Measurements from ENCODE around the gene BLACAT1.

BLACAT1 gene

DNA sequence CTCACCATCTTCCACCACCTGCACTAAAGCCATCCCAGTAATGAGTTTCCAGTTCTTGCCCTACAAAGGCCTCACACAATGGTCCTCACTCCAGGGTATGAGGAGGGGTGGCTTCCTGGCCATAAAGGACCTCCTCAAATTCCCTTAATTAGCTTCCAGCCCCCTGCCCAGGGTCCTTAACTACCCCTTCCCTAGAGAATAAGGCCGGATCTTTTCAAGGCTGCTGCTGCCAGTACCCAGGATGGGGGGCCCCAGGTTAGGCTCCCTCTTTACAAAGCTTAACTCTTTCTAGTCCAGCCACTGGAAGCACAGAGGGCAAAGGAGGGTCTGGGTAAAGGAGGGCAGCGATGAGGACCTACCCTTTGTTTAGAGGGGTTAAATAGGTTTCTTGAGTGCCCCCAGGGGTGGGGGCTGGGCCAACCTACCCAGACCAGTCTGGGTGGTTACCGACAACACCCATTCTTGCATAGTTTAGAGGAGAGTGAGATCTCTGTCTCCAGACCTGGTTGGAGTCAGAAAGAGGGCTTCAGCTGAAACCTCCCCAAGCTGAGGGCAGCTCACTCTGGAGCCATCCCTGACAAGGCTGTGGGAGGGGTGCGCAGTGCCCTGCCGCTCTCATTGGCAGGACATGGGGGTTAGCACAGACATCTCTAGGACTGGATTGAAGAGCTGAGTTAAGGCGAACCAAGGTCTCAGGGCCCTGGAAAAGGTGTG, 7.1 kb downstream of the BLACAT1 start:
- DNase-seq (ENCODE audit: insufficient read length, low spot score) (no peak), FAIRE-seq (no peak)
- TF ChIP-seq, protein P1, sequence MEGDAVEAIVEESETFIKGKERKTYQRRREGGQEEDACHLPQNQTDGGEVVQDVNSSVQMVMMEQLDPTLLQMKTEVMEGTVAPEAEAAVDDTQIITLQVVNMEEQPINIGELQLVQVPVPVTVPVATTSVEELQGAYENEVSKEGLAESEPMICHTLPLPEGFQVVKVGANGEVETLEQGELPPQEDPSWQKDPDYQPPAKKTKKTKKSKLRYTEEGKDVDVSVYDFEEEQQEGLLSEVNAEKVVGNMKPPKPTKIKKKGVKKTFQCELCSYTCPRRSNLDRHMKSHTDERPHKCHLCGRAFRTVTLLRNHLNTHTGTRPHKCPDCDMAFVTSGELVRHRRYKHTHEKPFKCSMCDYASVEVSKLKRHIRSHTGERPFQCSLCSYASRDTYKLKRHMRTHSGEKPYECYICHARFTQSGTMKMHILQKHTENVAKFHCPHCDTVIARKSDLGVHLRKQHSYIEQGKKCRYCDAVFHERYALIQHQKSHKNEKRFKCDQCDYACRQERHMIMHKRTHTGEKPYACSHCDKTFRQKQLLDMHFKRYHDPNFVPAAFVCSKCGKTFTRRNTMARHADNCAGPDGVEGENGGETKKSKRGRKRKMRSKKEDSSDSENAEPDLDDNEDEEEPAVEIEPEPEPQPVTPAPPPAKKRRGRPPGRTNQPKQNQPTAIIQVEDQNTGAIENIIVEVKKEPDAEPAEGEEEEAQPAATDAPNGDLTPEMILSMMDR (IDR thresholded peaks at IDR 0.05; ENCODE audit: insufficient read depth, missing control alignments): no peak

DNA sequence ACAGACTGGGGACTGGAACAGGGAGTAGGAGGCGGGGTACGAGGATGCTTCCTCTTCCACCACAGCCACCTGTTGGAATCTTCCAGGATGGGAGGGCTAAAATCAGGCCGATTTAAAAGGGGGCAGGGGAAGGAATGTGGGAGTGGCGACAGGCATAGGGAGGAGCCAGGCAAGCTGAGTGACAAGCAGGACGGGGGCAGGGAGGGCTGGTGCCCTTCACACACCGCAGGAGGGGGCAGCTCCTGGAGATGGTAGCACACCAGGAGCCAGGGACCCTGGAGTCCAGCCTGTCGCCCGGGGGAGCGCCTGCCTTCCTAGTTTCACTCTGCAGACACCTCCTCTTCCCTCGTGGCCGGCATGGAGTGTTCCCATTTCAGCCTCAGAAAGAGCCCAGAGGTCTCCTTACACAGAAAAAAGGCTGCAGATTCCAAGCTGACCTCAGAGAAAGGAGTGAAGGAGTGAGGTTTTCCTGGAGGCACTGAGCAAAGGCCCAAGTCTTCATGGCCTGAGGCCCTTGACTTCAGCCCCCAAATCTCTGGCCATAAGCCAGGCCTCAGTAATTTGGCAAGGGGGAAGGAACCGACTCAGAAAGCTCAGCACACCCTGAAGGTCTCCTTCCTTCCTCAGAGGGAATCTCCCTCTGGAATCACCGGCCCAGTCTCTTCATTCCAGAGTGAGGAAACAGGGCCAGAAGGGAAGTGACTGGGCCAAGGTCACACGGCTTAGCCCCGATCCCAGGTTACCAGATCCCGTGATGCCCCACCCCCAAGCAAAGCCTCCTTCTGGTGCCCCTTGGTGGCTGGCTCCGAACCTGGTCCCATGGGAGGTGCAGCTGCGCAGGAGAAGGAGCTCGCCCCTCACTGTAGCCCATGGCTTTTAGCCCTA, 8.1 kb downstream of the BLACAT1 start:
- TF ChIP-seq, protein P1 (IDR thresholded peaks at IDR 0.05; ENCODE audit: insufficient read depth, missing control alignments): no peak
- FAIRE-seq: peak; percentile 6
- no peak for DNase-seq (ENCODE audit: insufficient read length, low spot score)

GRCh38 chr1:205446828-205447227, 9.0 kb downstream of the BLACAT1 start:
- FAIRE-seq: no peak
- TF ChIP-seq, protein P1 (IDR thresholded peaks at IDR 0.05; ENCODE audit: insufficient read depth, missing control alignments): no peak
- DNase-seq (ENCODE audit: insufficient read length, low spot score): no peak

DNA sequence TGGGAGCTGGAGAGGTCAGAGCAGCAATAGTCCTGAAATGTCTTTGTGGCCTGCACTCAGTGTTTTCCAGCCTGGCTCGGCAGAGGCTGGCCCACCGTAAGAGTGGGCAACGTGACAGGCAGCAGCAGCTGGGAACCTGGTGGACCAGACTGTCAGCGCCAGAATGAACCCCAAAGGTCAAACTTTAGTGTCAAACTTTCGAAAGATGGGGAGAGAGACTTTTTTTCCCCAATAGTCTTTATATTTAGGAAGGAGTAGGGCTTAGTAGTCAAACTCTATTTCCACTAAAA, 10.3 kb downstream of the BLACAT1 start:
- FAIRE-seq: no peak
- DNase-seq (ENCODE audit: insufficient read length, low spot score): no peak
- TF ChIP-seq, protein P1 (IDR thresholded peaks at IDR 0.05; ENCODE audit: insufficient read depth, missing control alignments): no peak

DNA sequence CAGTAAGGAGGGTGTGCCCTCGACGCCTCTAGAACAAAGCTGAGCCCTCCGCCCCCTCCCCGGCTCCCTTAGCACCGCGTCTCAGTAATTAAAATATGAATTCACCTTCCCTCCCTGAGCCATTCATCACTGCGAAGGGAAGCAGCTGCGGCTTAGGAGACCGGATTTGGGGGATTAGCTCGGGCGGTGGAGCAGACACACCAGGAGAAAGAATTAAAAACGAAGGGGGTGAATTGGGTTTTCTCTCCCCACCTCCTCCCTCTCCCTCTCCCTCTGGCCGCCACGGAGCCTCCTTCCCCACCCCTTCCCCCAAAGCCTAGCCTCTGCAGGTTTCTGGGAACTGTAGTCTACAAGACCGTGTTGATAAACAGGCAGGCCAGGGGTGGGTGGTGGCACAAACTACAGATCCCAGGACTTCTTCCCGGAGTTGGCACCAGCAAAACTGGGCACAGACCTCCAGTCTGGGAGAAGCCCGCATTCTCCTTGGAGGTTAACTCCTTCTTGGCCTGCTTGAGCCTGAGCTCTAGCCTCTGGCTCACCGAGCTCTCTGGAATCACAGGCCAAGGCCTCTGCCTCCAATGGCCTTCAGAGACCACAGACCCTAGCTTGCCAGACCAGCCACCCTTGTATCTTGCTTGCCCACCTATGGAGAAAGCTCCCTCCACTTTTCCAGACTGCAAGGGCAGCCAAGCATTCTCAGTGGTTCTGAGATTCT, 10.8 kb downstream of the BLACAT1 start:
- peak; percentile 88 for FAIRE-seq
- TF ChIP-seq, protein P1 (IDR thresholded peaks at IDR 0.05; ENCODE audit: insufficient read depth, missing control alignments): no peak
- peak; percentile 98 for DNase-seq (ENCODE audit: insufficient read length, low spot score)

GRCh38 chr1:205444300-205444930, 11.4 kb downstream of the BLACAT1 start:
- FAIRE-seq: no peak
- DNase-seq (ENCODE audit: insufficient read length, low spot score): no peak
- TF ChIP-seq, protein P1 (IDR thresholded peaks at IDR 0.05; ENCODE audit: insufficient read depth, missing control alignments): no peak

Measured in D721Med (cell line).